MM.1S (cell line): Measurements from ENCODE around the gene KRTAP5-3.
"Not testable (repeated sequence)": the region's sequence is repeated elsewhere in the genome, so short reads cannot be mapped to it uniquely, and the experiment has no call there.

Source experiments
- DNase-seq: peaks from one replicate; pipeline ENCODE4 v3.0.0-alpha.2; 2015
- H2AFZ ChIP-seq: fragments of 300-600 bp; sonication (generic); 2 replicates; pipeline ENCODE4 v1.6.0; 2016; ENCODE audit warnings: antibody characterized with exemption, low read length
- H3F3A ChIP-seq: fragments of 300-600 bp; sonication (generic); 2 replicates; pipeline ENCODE4 v1.6.1; 2016; ENCODE audit warnings: mild to moderate bottlenecking, antibody characterized with exemption, low read length, moderate library complexity, mixed read lengths; ENCODE audit not compliant: insufficient read depth
- H3K27ac ChIP-seq: fragments of 300-600 bp; sonication (generic); 2 replicates; pipeline ENCODE4 v1.5.1; 2016; ENCODE audit warnings: mild to moderate bottlenecking, low read length
- H3K27me3 ChIP-seq: fragments of 300-600 bp; sonication (generic); replicated peaks from 2 replicates; pipeline ENCODE4 v1.6.0; 2016; ENCODE audit warnings: low read length; ENCODE audit not compliant: insufficient read depth
- H3K36me3 ChIP-seq: fragments of 300-600 bp; sonication (generic); replicated peaks from 2 replicates; pipeline ENCODE4 v1.6.1; 2016; ENCODE audit warnings: mild to moderate bottlenecking, low read length, mixed read lengths; ENCODE audit not compliant: insufficient read depth
- H3K4me1 ChIP-seq: fragments of 300-600 bp; sonication (generic); 2 replicates; pipeline ENCODE4 v1.6.1; 2016; ENCODE audit warnings: low read length, mixed read lengths
- H3K4me2 ChIP-seq: fragments of 300-600 bp; sonication (generic); 2 replicates; pipeline ENCODE4 v1.6.0; 2016; ENCODE audit warnings: low read depth, low read length
- H3K4me3 ChIP-seq: fragments of 300-600 bp; sonication (generic); 2 replicates; pipeline ENCODE4 v1.5.1; 2016; ENCODE audit warnings: low read length, mixed read lengths
- H3K79me2 ChIP-seq: fragments of 300-600 bp; sonication (generic); 2 replicates; pipeline ENCODE4 v1.6.1; 2016; ENCODE audit warnings: mixed run types, low read length, mixed read lengths
- H3K9ac ChIP-seq: fragments of 300-600 bp; sonication (generic); 2 replicates; pipeline ENCODE4 v1.6.1; 2016; ENCODE audit warnings: low read length, mixed read lengths
- H3K9me2 ChIP-seq: fragments of 300-600 bp; sonication (generic); replicated peaks from 2 replicates; pipeline ENCODE4 v1.6.1; 2016; ENCODE audit warnings: mild to moderate bottlenecking, low read length, mixed read lengths; ENCODE audit not compliant: insufficient read depth
- H3K9me3 ChIP-seq: fragments of 300-600 bp; sonication (generic); replicated peaks from 2 replicates; pipeline ENCODE4 v1.6.1; 2016; ENCODE audit warnings: mild to moderate bottlenecking, low read length, mixed read lengths; ENCODE audit not compliant: insufficient read depth
- H4K20me1 ChIP-seq: fragments of 300-600 bp; sonication (generic); 2 replicates; pipeline ENCODE4 v1.6.1; 2016; ENCODE audit warnings: mild to moderate bottlenecking, low read length, moderate library complexity, mixed read lengths; ENCODE audit not compliant: insufficient read depth
- CTCF ChIP-seq: fragments of 300-600 bp; sonication (generic); IDR thresholded peaks from 2 replicates; pipeline ENCODE4 v1.5.1; 2016; ENCODE audit warnings: antibody characterized with exemption, low read length, mixed read lengths
- EZH2 ChIP-seq: fragments of 300-600 bp; sonication (generic); optimal IDR thresholded peaks from 2 replicates; pipeline ENCODE3; 2017; ENCODE audit warnings: low read depth, mild to moderate bottlenecking, antibody characterized with exemption, low read length, mixed read lengths
- EZH2phosphoT487 ChIP-seq: fragments of 300-600 bp; sonication (generic); IDR thresholded peaks from 2 replicates; pipeline ENCODE4 v1.6.1; 2018; ENCODE audit warnings: antibody characterized with exemption, low read length

The KRTAP5-3 gene

GRCh38 chr11:1604711-1605110, 3.6 kb downstream of the KRTAP5-3 start:
- DNase-seq, result no peak
- Histone ChIP-seq H3K9me3 (no peaks in the 10 kb centered on the region), H3K4me1 (peaks cover 19% of the 10 kb centered on the region), H3K79me2 (no peaks in the 10 kb centered on the region), H3K4me2 (no peak overlapping the region), H3F3A (no peaks in the 10 kb centered on the region), H3K27me3 (peaks cover 94% of the 10 kb centered on the region), H3K36me3 (no peaks in the 10 kb centered on the region), H3K9ac (no peak overlapping the region), H2AFZ (no peak overlapping the region), H3K27ac (no peak overlapping the region), H3K9me2 (no peaks in the 10 kb centered on the region), H4K20me1 (peaks cover 16% of the 10 kb centered on the region), H3K4me3 (no peak overlapping the region)
- TF ChIP-seq CTCF (no peak), EZH2 (no peak), EZH2phosphoT487 (no peak)

DNA sequence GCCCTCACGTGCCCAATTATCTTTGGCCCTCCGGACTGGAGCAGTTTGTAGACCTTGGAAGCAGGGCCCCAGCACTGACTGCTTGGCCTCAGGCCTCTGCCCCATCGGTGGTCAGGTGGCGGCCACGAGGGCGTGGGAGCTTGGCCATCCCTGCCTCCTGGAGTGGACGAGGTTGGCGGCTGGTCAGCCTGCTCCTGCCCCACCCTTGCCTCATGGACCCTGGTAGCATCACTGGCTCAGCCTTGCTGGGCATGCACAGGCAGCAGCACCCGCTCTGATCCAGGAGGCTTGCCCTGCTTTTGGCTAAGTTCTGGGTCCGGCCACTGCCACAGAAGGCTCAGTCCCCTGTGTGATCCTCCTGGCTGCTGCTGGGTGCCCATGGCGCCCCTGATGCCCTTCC, 4.1 kb downstream of the KRTAP5-3 start:
- H3K9me3 ChIP-seq, result no peaks in the 10 kb centered on the region
- H2AFZ ChIP-seq, result no peak overlapping the region
- H3K4me1 ChIP-seq, result peaks cover 19% of the 10 kb centered on the region
- no peaks in the 10 kb centered on the region for H3F3A ChIP-seq
- no peaks in the 10 kb centered on the region for H3K36me3 ChIP-seq
- no peak overlapping the region for H3K27ac ChIP-seq
- H3K79me2 ChIP-seq, result no peaks in the 10 kb centered on the region
- H3K4me3 ChIP-seq, result no peak overlapping the region
- no peak for DNase-seq
- H3K4me2 ChIP-seq, result no peak overlapping the region
- peaks cover 16% of the 10 kb centered on the region for H4K20me1 ChIP-seq
- no peak for TF ChIP-seq EZH2
- TF ChIP-seq EZH2phosphoT487, result no peak
- TF ChIP-seq CTCF, result no peak
- H3K9ac ChIP-seq, result no peak overlapping the region
- peaks cover 94% of the 10 kb centered on the region for H3K27me3 ChIP-seq
- H3K9me2 ChIP-seq, result no peaks in the 10 kb centered on the region

GRCh38 chr11:1603629-1604028, 4.6 kb downstream of the KRTAP5-3 start:
- H3K9me3 ChIP-seq, result no peaks in the 10 kb centered on the region
- H3K27me3 ChIP-seq, result peaks cover 94% of the 10 kb centered on the region
- H4K20me1 ChIP-seq, result peaks cover 16% of the 10 kb centered on the region
- H3K9ac ChIP-seq, result no peak overlapping the region
- H3K79me2 ChIP-seq, result no peaks in the 10 kb centered on the region
- H2AFZ ChIP-seq, result no peak overlapping the region
- H3K4me3 ChIP-seq, result no peak overlapping the region
- H3K27ac ChIP-seq, result no peak overlapping the region
- H3K4me1 ChIP-seq, result peaks cover 19% of the 10 kb centered on the region
- no peaks in the 10 kb centered on the region for H3K36me3 ChIP-seq
- no peak overlapping the region for H3K4me2 ChIP-seq
- no peaks in the 10 kb centered on the region for H3F3A ChIP-seq
- TF ChIP-seq EZH2phosphoT487 (no peak), CTCF (no peak), EZH2 (no peak)
- no peak for DNase-seq
- no peaks in the 10 kb centered on the region for H3K9me2 ChIP-seq

GRCh38 chr11:1601663-1602062, 6.6 kb downstream of the KRTAP5-3 start:
- H3K9me3 ChIP-seq, H3F3A ChIP-seq, H3K36me3 ChIP-seq, H3K4me2 ChIP-seq, H2AFZ ChIP-seq, H3K4me3 ChIP-seq, H3K79me2 ChIP-seq, H3K9me2 ChIP-seq, H3K27ac ChIP-seq, DNase-seq, H3K9ac ChIP-seq: not testable (repeated sequence)
- H3K4me1 ChIP-seq, result peaks cover 13% of the 10 kb centered on the region
- peaks cover 13% of the 10 kb centered on the region for H4K20me1 ChIP-seq
- H3K27me3 ChIP-seq, result peaks cover 94% of the 10 kb centered on the region
